UCSD-AML1 (cell line): Measurements from ENCODE around the gene TRMT1L.

Source experiments
- DNase-seq: peaks from one replicate; lab custom pipeline; 2025; ENCODE audit not compliant: unreplicated experiment; lab: John Stamatoyannopoulos, UW

TRMT1L gene

DNA sequence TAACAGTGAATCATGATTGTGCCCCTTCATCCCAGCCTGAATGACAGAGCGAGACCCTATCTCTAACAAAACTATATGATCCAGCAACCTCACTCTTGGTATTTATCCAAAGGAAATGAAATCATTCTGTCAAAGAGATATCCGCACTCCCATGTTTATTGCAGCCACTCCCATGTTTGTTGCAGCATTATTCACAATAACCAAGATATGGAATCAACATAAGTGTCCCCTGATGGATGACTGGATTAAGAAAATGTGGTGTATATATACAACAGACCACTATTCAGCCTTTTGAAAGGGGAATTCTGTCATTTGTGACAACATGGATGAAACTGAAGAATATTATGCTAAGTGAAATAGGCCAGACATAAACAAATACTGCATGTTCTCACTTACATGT is 44.4 kb downstream of the TRMT1L start:
- no peak for DNase-seq

DNA sequence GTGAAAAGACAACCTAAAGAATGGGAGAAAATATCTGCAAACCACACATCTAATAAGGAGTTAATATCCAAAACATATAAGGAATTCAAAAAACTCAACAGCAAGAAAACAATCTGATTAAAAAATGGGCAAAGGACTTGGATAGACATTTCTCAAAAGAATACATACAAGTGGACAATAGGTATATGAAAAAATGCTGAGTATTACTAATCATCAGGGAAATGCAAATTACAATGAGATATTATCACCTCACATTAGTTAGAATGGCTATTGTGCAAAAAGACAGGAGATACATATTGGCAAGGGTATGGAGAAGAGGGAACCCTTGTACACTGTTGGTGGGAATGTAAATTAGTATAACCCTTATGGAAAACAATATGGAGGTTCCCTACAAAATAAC is 44.9 kb downstream of the TRMT1L start:
- no peak for DNase-seq

DNA sequence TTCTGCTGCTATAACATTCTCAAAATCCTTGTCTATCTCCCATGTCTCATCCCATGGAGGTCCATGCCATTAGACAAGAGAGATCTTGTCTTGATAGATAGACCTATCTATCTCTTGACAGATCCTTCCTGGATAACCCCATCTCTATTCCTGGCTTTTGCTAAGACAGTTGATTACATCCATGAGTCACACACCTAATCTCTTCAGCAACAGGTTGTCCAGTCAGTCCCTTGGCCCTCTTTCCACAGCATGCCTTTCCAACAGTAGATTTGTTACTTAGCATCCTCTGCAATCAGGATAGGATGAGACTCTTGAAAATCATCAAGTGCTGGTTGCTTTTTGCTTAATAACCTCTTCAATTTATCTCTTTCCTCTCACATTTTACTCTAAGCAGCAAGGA is 46.6 kb downstream of the TRMT1L start:
- DNase-seq = no peak

GRCh38 chr1:185108321-185108720 is 48.4 kb downstream of the TRMT1L start:
- no peak for DNase-seq

DNA sequence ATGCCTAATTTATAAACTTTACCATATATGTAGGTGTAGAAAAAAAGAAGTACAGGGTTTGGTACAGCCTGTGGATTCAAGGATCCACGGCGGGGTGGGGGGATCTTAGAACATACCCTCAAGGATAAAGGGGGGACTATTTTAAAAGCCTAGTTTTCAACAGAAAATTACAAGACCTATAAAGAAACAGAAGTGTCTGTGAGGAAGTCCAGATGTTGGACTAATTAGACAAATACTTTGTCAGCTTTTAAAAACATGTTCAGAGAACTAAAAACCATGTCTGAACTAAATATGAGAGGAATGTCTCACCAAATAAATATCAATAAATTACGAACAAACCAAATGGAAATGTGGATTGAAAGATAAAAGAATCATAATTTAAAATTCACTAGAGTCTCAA is 51.6 kb downstream of the TRMT1L start:
- no peak for DNase-seq

DNA sequence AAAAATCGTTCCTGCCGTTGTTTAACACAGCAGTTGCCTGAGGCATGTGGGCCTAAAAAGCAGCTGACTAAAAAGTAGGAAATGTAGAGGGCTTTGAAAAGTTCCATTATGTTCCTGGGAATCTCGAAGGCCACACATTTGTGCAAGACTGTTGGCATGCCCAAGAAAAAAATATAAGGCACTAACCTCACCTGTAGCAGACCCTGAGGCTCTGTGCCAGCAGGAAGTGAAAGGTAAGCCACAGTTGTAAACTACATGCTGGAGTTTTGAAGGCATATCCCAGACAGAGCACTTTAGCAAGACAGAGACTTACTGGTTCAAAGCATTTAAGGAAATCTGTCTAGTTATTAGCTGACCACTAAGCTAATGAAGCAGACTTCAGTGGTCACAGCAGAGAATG is 52.7 kb downstream of the TRMT1L start:
- no peak for DNase-seq

DNA sequence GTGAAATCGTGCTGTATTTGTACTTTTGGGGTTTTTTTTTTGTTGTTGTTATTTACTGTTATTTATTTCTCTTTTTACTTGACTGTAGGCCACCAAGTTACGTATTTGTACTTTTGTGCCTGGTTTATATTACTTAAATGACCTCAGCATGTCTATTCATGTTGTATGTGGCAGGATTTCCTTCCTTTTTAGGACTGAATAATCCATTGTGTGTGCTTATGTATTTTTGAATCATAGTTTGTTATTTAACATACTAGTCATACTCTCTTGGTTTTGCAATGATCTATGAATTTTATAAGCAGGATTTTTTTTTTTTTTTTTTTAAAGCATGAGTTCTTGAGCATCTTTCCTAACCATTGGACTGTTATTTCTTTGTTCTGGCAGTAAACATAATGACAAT is 60.2 kb downstream of the TRMT1L start:
- no peak for DNase-seq

- no peak for DNase-seq
Observed at GRCh38 chr1:185094761-185095160, 62.0 kb downstream of the TRMT1L start.

DNA sequence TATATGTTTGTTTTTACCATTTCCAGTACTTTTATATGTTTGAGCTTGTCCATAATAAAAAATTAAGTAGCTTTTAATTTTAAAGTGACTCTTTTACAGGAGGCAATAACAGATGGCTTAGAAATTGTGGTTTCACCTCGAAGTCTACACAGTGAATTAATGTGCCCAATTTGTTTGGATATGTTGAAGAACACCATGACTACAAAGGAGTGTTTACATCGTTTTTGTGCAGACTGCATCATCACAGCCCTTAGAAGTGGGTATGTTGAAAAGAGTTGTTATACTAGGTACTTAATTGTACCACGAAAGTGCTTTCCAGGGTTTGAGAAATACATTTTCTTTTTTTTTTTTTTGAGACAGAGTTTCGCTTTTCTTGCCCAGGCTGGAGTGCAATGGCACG is 65.3 kb downstream of the TRMT1L start:
- DNase-seq = no peak

GRCh38 chr1:185087746-185088145 is 69.0 kb downstream of the TRMT1L start:
- DNase-seq = no peak

DNA sequence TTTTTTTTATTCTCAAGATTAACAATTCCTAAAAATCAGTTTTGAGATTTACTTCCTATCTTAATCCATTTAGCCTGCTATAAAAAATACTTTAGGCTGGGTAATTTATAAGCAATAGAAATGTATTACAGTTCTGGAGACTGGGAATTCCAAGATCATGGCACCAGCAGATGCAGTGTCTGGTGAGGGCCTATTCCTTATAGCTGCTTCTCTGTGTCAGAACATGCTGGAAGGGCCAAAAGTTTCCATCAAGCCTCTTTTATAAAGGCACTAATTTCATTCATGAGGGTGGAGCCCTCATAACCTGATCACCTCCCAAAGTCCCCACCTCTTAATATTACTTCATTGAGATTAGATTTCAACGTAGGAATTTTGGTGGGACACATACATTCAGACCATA is 69.7 kb downstream of the TRMT1L start:
- no peak for DNase-seq

- DNase-seq = no peak
Observed at GRCh38 chr1:185083818-185084217, 72.9 kb downstream of the TRMT1L start.

GRCh38 chr1:185080422-185080821 is 76.3 kb downstream of the TRMT1L start:
- DNase-seq = no peak

GRCh38 chr1:185077374-185077773 is 79.4 kb downstream of the TRMT1L start:
- DNase-seq = no peak

- no peak for DNase-seq
Observed at GRCh38 chr1:185075476-185075875, 81.3 kb downstream of the TRMT1L start.

DNA sequence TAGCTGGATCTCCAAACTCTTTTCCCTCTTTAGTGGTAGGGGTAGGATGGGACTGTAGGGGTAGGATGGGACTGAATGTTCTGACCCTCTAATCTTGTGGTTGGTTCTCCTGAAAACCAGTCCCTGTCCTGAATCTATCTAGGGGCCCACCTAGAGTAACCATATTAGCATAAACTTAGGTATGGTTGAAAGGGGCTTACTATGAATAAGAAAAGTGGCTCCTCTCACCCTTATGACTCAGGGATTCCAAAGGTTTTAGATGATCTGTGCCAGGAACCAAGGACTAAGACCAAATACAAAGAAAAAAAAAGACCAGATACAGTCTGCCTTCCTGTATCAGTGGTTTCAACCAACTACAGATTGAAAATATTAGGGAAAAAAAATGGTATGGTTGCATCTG is 82.4 kb downstream of the TRMT1L start:
- DNase-seq = no peak

DNA sequence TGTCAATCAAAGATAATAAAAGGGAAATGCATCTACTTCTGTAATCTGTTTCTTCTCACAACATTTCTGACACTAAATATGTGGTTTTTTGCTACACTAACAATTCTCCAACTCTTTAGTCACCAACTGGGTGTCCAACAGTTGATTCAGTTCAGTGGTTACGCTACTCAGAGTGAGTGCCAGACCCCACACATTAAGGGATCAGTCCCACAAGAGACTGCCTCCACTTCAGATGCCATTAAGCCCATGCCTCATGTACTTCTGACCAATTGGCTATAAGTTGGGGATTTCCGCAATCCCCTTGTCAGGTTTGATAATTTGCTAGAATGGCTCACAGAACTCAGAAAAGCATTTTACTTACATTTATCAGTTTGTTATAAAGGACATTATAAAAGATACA is 83.0 kb downstream of the TRMT1L start:
- DNase-seq = no peak

DNA sequence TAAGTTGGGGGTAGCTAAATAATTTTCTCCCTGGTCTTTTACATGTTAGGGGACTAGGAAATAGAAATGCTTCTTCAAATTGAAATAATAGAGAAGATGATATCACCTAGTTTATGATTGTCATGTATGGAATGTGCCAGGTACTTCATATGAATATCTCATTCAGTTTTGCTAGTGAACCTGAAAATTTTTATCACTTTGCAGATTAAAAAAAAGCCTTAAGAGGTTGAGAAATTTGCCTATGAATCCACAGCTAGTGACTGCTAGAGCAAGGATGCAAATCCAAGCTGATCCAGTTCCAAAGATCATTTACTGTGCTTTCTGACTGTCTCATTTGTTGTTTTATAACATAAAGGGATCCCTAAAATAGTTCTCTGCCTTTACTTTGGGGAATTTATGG is 86.7 kb downstream of the TRMT1L start:
- DNase-seq = no peak

DNA sequence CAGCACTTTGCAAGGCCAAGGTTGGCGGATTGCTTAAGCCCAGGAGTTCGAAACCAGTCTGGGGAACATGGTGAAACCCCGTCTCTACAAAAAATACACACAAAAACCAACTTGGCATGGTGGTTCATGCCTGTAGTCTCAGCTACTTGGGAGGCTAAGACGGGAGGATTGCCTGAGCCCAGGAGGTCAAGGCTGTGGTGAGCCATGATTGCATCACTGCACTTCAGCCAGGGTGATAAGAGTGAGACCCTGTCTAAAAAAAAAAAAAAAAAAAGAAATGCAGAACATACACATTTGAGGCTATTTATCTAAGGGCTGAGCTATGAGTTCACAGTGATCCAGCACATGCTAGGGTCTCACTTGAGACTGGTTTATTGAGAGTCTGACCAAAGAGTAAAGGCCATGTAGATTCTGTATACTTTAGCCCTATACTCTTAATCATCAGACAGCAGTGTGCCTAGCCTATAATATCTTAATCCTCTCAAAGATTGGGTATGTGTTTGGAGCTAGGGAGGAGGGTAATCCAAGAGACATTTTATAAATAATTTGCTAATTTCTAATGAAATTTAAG is 87.5 kb downstream of the TRMT1L start:
- DNase-seq = no peak

DNA sequence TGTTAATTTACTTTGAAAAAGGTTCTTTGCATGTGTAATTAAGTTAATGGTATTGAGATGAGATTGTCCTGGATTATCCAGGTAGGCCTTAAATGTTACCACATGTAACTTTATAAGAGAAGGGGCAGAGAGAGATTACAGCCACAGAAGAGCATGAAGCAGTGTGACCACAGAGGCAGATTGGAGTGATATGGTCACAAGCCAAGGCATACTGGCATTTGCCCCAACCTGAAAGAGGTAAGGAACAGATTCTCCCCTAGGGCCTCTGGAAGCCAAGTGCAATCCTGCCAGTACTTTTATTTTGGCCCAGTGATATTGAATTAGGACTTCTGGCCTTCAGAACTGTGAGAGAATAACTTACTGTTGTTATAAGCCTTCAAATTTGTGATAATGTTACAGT is 88.4 kb downstream of the TRMT1L start:
- no peak for DNase-seq
